HG03095 (cell line): ENCODE measurements around the gene NKX1-1.

Experiments
- ATAC-seq: cut with Tn5 transposase; IDR thresholded peaks from one replicate; pipeline ENCODE4 v1.9.1; 2021; ENCODE audit warnings: moderate library complexity; ENCODE audit not compliant: unreplicated experiment

Gene NKX1-1

DNA sequence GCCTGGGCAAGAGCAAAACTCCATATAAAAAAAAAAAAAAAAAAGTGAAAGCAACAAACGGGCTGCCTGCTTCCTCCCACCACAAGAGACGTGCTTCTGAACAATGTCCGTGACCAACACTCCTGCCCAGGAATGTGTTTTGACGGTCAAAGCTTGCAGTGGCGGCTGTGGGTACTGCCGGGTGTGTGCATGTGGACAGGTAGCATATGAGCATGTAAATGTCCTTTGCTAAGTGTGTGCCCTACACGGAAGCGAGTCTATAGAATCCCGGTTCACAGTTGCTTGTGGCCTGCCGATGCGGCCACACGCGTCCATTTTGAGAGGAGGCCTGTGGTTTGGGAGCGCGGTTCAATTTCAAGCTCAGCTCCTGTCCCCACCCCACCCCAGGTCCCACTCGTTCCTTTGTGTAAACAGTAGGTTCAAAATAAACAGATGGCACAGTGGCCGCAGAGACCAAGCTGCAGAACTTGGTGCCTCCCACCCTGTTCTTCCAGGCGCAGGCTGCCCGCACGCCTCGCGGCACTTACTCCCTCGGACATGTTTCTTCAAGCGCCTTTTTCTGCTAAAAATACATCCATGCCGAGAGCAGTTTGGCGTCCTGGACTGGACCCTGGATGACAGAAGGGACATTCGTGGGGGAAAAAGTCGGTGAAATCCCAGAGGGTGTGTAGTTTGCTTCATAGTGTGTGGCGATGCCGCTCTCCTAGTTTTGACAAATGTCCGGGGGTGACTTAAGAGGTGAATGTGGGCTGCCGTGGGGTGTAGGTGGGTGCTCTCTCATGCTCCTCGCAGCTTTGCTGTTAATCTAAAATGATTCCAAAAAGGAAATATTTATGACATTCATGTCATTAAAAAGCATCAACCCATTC, 11.5 kb upstream of the NKX1-1 start:
- ATAC-seq, result no peak

DNA sequence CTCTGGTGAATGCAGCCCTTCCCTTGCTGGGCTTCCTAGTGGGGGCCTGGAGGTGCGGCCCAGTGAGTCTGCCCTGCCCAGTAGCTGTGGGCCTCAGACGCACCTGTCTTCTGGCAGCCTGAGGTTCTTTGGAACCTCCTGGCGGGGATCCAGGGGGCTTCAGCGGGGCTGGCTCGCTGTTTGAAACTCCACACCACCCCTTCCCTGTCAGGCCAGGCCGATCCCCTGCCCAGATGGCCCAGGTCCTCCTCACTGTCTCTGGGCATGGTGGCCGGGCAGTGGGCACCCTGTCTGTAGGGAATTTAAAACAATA, 10.7 kb upstream of the NKX1-1 start:
- ATAC-seq, result no peak

DNA sequence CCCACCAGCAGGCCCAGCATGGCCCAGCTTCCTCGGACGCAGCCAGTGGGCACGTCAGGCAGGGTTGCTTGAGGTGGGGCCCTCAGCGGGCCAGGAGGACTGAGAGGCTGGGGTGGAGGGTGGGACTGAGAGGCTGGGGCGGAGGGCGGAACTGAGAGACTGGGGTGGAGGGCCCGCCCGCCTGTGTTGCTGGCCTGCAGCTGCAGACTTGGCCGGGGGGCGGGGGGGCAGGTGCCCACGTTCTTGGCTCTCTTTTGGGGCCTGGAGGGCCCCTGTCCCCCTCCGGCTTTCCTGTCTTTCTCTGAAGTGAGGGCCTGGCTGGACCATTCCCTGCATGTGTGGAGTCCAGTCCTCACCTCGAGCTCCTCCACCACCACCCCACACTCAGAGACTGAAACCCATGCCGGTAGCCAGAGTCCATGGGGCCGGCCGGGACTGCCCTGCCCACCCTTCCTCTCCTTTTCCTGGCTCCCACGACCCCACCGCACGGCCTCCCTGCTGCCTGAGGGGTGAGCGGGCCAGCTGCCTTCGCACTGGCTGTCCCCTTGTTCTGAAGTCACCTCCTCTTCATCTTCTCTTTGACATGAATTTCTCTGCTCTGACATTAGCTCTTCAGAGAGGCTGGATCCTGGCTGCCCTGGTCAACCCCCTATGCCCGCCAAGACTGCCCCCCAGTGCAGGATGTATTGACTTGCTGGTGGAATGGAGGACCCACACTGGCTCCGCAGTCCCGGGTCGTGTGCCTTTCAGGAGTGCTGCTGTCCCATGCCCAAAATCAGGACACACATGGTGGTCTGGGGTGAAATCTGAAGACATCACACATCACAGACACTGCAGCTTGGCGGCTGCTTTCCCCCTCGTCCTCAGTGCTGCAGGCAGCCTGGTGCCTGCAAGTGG, 10.1 kb upstream of the NKX1-1 start:
- no peak for ATAC-seq

DNA sequence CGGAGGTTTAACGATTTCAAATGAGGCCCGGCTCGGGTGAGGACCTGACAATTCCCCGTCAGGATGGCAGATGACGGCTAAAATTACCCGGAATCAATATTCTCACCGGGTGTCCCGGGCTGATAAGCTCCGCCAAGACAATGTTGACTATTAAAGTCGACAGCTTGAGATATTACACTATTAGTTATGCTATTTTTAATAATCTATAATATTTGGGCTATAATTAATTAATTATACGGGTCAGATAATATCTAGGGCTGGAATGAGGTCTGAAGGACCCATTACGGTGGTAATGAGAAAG, 9.4 kb upstream of the NKX1-1 start:
- no peak for ATAC-seq

DNA sequence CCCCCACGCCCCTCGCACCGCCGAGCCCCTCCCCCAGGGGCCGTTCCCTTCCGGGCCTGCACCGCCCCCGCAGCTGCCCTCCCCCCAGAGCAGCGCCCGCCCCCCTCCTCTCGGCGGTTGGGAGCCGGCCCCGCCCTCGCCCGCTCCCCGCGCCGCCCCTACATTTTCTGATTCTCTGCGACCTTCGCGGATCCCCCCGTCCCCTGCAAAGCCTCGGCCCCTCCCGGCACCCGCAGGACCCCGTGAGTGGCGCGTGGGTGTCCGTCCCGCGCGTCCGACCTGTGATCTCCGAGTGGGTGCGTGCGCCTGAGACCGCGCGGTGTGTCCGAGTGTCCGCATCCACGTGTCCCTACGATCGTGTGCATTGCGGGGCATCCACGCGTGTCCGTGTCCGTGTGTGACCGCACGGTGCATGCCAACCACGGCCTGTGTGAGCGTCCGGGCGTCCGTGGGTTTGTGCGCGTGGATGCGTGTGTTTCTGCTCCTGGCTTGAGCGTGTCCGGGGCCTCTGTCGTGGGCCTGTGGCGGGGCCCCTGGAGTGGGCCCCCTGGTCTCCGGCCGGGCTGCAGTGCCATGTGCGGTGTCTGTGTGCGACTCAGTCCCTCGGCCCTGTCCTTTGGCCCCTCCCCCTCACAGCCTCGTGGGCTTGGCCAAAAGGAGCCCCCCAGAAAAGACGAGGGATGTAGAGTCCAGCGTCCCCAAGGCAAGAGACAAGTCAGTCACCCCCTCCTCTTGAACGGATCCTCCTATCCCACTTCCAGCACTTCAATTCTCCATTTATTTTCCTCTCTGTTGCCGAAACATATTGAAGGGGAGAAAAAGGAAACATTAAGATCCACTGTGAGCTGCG, 8.8 kb upstream of the NKX1-1 start:
- ATAC-seq, result no peak

DNA sequence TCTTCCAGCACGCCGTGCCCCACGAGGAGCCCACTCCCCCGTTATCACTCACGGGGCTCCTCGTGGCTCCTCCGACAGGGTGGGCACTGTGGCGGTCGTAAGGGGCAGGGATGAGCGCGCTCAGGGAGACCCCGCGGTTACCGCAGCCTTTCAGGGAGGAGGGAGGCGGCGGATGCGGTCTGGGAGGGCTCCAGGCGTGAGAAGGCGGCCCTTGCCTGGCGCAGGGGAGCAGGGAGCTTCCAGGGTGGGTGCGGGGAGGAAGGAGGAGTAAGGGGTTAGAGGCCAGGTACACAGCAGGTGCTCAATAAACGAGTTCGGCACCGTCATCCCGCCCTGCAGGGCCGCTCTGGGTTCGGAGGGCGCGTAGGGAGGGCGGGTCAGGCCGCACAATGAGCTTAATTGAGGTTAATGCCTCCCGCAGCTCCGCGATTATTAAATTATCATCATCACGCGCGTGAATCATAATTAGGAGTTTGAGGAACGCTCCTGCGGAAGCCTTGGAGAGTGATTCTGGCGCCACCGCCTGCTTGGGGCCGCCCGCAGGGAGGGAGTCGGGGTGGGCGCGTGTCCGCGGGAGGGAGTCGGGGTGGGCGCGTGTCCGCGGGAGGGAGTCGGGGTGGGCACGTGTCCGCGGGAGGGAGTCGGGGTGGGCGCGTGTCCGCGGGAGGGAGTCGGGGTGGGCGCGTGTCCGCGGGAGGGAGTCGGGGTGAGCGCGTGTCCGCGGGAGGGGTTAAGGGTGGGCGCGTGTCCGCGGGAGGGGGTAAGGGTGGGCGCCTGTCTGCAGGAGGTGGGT, 7.6 kb upstream of the NKX1-1 start:
- ATAC-seq, result no peak

DNA sequence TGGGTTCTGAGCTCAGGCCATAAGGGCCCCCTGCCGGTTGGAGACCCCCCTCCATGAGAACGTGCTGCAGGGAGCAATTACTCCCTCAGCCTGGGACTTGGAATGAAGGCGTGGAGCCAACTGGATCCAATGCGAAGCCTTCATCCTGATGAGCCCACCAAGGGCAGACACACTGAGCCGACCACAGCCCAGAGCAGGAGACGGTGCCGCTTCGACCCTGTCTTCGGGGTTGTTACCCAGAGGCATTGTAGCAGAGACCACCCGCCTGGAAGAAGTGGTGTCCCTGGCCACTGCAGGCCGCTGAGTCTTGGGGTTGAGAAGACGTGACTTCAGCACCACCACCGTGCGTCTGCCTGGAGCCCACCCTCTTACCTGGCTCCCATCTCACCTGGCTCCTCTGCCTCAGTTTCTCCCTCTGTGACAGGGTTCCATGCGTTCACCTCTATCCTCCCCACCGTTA, 7.0 kb upstream of the NKX1-1 start:
- ATAC-seq, result no peak

DNA sequence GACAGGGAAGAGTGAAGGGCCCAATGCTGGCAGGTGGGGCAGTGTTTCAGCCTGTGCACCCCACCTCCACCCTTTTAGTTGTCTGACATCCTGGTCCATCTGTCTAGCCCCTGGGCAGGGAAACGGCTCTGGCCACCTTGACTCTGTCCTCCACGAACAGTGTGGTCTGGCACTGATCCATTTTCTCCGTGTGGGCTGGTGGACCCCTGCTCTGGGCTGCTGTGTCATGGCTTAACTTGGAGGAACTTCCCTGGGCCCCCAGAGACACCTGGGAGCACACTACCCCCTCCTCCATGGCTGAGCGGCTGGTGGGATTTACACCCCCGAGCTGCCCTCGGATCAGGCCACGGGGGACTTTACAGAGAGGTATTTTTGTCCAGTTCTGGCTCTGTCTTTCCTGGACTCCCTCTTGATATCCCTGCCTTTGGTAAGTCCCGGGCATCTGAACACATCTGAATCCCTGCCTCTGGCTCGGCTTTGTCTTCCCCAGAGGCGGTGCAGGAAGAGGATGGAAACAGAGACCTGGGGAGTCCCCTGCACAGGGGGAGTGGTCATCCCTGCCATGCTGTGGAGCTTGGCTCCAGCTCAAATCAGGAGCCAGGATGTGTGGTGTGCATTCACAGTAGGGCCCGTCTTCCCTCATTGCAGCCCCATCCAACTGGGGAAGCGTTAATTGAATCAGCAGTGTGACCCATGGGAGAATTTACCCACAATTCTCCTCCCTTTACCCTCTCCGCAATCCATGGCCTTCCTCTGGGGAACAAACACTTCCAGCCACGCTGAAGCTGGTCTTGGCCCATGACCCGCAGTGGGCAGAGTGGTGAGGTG, 6.3 kb upstream of the NKX1-1 start:
- no peak for ATAC-seq

DNA sequence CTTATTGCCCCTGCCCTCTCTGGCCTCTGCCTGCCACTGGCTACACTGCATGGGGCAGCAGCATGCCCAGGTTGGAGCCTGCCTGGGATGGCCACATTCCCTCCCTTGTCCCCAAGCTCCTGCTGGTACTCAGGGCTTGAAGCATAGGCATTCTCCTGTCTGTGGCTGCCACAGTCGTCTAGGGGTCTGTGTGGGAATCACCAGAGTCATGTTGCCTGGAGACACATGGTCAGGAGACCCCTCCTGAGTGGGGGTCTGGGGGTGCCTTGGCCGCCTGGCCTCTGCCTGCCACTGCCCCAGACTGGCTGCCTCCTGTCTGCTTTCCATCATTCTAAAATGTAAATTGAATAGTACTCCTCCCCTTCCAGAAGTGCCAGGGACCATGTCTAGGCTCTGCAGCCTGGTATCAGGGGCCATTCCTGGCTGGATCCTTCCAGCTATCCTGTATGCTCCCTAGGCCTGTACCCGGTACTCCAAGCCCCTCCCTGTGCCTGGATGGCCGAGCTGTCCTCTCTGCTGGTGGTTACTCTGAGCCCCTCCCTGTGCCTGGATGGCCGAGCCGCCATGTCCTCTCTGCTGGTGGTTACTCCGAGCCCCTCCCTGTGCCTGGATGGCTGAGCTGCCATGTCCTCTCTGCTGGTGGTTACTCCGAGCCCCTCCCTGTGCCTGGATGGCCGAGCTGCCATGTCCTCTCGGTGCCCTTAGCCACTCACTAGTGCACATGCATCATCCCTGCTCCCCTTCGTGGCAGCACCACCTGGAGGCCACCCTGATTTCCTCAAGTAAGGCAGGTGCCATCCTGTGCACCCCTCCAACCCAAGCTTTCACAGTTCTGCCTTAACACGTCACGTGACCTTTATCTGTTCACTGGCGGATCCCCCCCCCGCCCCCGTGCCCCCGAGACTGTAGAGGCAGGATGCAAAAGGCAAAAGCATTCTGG, 5.5 kb upstream of the NKX1-1 start:
- ATAC-seq, result no peak

DNA sequence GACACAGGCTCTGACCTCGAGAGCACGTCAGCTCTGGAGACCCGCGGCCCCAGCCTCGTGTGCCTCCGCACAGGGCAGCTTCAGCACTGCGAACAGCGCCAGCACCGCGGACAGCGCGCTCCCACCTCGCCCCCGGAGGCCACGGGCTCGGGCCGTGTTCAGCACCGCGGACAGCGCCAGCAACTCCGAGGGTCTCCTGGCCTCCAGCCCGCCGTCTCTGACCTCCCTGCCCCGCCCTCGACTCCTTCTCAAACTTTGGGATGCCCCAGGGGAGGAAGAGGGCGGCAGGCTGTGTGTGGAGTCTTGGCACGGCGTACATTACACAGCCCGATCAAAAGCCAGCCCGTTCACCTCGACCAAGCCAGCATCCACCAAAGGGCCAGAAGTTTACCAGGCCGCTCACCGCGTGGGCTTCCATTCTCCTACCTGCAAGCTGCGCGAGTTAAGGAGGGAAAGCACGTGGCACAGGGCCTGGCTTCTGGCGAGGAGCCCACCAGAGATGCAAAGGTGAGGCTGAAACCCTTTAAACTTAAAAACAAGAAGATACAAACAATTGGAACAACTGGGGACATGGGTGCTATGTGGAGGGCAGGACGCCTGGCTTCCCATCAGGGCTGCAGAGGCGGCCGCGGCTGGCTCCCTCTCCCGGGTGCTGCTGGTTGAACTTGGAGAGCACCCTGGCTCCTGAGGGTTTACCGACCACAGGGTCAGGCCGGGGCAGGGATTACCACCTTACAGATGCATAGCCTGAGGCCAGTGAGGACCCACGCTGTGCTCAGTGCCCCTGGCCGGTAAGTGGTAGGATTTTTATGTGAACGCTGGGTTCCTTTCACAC, 4.5 kb upstream of the NKX1-1 start:
- ATAC-seq, result no peak

DNA sequence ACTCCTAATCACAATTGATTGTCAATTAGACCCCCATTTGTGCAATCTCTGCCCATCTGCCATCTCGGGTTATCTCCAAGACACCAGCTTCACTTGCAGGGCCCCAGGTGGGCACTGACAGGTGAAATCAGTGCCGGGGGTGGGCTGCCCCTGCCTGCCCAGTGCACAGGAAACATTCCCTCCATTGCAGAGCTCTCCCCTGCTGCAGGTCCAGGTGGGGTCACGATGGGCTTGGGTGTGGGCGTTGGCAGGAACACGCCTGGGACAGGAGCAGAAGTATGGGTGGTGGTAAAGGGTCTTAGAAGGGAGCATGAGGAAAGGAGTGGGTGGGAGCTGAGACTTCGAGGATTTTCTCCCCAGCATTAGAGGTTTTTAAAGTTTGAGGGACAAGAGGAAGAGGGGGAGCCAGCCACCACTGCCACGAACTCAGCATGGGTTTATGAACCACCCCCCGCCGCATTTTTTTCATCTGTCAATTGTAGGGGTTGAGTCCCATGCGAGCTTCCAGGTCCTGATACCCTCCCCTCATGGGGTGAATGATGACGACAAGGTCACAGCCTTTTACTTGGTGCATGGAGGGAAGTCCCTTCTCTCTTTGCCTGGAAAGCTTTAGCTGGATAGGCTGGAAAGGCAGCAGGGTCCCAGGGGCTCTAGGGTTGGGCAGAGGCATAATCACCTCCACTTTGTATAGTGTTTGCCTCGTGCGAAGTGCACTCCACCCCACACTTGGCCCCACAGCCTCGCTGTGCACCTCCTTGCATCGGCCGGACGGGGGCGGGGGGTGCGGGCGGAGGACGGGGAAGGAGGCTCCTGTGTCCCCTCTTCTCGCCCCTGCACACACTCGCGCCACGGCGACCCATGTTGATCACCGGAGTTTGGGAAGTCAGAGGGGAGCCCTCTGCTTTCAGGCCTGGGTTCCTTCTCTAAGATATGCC, 3.5 kb upstream of the NKX1-1 start:
- no peak for ATAC-seq

DNA sequence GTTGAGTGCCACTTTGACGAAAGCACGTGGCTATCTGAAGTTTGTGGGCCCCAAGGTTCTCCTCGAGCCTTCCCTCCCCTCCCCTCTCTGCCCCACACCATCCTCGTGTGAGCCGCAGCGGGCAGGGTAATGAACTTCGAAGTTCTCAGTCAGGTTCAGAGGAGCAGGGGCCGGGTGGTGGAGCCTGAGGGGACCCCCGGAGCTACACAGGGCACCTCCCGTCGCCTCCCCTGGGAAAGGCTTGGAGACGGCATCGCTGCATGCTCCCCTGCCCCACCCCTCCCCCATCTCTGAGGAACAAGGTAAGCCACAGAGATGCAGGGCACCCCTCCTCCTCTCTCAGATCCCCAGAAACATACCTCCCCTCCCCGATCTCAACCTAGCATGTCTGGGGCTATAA, 2.8 kb upstream of the NKX1-1 start:
- no peak for ATAC-seq

DNA sequence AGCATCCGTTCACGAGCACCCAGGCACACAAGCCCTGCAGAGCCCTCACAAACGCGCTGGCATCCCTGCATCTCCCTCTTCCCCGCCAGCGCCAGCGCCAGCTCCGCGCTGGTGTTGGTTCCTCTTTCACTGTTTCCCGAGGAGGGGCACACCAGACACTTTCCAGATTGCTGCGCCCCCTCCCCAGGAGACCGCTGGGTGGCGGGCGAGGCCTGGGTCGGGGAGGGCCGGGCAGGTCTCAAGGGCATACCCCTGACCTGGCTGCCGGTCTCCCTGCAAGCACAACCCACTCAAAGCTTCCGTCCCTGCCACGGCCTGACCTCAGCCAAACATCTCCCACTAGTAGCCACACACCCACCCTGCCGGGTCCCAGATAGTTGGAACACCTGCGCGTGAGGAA, 2.2 kb upstream of the NKX1-1 start:
- ATAC-seq, result no peak

DNA sequence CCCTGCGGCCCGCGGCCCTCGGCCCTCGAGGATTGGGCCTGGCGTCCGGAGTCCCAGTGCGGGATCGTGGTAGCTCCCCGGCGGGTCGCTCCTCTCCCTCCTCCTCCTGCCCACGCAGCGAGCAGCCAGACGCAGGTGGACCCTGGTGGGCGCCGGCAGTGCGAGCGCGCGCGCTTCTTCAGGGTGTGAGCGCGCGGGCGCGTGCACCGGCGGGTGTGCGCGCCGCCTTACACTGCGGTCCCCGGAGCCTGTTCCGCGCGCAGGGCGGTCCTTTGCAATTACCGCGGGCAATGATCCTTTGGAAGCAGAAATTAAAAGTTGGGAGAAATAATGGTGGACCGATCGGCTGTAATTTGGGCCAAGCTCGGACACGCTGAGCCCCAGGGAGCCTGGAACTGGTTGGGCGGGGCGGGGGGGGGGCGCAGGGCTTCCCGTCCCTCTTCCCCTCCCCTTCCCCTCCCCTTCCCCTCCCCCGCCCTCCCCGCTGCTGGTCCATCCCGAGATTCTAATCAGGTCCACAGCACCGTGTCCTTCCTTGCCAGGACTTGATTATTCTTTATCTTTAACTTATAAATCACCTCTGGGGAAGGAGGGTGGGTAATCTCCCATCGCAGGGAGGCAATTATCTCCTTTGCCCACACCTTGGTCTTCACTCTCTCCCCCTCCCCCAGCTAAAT, 1.6 kb upstream of the NKX1-1 start:
- no peak for ATAC-seq

DNA sequence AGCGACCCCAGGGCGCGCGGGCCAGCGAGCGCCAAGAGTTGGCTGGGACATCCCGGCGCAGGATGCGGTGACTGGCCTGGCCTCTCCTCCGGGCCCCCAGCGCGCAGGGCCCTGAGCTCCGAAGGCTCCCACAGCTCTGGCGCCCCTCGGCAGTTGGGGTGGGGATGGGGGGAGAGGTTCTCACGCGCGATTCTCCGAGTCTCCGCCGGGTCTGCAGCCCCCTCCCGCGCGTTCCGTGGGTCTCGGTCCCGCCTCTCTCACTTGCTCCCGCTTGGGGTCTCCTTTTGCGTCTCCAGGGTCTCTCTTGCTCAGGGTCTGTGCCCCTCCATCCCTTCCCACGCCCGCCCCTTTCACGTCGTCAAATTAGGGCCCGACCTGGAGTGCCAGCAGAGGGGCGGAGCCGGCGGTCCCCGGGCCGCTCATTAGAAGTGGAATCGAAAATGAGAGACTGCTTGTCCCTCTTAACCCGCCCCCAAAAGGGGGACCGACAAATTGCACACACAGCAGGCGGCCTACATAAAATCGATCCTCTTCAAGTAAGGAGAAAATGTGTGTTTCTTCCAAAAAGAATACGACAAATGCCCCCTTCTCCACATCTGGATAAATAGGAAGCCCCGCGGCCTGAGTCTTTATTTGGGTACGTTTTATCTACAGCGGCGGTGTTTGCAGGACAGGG, 877 bp upstream of the NKX1-1 start:
- ATAC-seq, result no peak
